ENCODE data around the gene CYTH3. TPM values are rescaled to one million over a fixed set of nuclear protein-coding genes. Genes with fewer than 3 reads are reported as not detected.
"Not testable (repeated sequence)": the region's sequence is repeated elsewhere in the genome, so short reads cannot be mapped to it uniquely, and the experiment has no call there.

The CYTH3 gene
- total and polyA plus RNA-seq, 9 donors = 14.8 to 29.6 (median 18.9) TPM

DNA sequence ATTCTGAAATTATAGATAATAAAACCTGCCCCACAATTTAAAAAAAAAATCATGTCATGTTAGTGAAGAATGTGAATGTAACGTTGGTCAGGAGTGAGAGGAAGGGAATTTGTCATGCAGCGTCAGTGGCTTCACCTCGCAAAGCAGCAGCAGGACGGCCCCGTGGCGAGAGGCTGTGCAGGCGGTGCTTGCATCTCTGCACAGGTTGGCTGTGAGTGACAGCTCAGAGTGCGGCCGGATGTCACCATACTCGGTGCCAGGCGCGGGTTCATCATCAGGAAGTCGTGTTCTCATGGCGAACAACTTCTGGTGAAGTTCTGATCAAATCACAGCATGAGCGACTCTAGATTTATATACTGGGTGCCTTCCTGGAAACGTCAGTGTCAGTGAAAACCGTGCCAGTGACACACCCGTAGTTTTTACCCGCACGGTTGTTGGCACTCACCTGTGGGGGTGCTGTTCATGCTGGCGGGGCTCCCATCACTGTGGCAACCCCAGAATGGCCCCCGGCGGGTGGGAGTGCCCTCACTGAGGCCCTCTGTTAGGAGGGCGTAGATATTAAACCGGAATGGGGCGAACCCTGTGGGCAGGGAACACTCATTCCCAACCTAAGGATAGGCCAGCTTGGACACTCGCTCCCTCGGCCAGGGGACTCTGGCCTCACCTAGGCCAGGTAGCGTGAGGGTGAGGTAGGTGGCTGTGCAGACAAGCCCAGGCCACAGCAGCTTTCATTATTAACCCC lies 120.3 kb downstream of the CYTH3 start:
- H3K27me3 ChIP-seq = no peaks in the 10 kb centered on the region
- H3K4me3 ChIP-seq = no peak overlapping the region
- no peaks in the 10 kb centered on the region for H3K9me3 ChIP-seq
- no peak for TF ChIP-seq EP300 (IDR thresholded peaks at IDR 0.05)
- TF ChIP-seq, protein P1, sequence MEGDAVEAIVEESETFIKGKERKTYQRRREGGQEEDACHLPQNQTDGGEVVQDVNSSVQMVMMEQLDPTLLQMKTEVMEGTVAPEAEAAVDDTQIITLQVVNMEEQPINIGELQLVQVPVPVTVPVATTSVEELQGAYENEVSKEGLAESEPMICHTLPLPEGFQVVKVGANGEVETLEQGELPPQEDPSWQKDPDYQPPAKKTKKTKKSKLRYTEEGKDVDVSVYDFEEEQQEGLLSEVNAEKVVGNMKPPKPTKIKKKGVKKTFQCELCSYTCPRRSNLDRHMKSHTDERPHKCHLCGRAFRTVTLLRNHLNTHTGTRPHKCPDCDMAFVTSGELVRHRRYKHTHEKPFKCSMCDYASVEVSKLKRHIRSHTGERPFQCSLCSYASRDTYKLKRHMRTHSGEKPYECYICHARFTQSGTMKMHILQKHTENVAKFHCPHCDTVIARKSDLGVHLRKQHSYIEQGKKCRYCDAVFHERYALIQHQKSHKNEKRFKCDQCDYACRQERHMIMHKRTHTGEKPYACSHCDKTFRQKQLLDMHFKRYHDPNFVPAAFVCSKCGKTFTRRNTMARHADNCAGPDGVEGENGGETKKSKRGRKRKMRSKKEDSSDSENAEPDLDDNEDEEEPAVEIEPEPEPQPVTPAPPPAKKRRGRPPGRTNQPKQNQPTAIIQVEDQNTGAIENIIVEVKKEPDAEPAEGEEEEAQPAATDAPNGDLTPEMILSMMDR (IDR thresholded peaks at IDR 0.05) = no peak
- no peak for TF ChIP-seq POLR2A (IDR thresholded peaks at IDR 0.05)
- 90 to 93% (median 93%) methylated on average over 29 of the region's 29 CpGs for WGBS, 3 donors
- H3K27ac ChIP-seq = no peak overlapping the region
- intact Hi-C loops (cut with DNase I) = no loop called here
- H3K36me3 ChIP-seq = no peaks in the 10 kb centered on the region
- H3K4me1 ChIP-seq (ENCODE audit: insufficient read depth) = no peaks in the 10 kb centered on the region
- DNase-seq = no peak

DNA sequence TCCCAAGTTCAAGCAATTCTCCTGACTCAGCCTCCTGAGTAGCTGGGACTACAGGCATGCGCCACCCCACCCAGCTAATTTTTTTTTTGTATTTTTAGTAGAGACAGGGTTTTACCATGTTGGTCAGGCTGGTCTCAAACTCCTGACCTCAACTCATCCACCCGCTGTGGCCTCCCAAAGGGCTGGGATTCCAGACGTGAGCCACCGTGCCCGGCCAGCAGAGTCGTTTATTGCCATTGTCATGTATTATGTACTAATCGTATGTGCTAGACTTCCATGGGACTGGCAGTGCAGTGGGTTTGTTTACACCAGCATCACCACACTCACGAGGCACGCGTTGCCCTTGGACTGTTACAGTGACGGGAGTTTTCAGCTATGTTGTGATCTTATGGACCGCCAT lies 120.9 kb downstream of the CYTH3 start:
- H3K36me3 ChIP-seq; H3K27ac ChIP-seq; intact Hi-C loops (cut with DNase I); DNase-seq; H3K27me3 ChIP-seq; H3K9me3 ChIP-seq; H3K4me3 ChIP-seq; H3K4me1 ChIP-seq (ENCODE audit: insufficient read depth): not testable (repeated sequence)
- 93 to 95% (median 94%) methylated on average over 12 of the region's 12 CpGs for WGBS, 3 donors

DNA sequence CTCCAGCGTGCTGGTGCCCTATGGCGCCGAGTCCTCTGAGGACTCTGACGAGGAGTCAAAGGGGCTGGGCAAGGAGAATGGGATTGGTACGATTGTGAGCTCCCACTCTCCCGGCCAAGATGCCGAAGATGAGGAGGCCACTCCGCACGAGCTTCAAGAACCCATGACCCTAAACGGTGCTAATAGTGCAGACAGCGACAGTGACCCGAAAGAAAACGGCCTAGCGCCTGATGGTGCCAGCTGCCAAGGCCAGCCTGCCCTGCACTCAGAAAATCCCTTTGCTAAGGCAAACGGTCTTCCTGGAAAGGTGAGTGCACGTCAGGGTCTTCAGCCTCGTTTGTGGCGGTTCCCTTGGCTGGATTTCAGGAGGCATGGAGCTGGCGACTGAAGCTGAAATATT lies 122.4 kb downstream of the CYTH3 start:
- no peak for TF ChIP-seq POLR2A (IDR thresholded peaks at IDR 0.05)
- TF ChIP-seq EP300 (IDR thresholded peaks at IDR 0.05) = no peak
- TF ChIP-seq, protein P1 (IDR thresholded peaks at IDR 0.05) = no peak
- Histone ChIP-seq H3K27me3 (no peaks in the 10 kb centered on the region), H3K36me3 (no peaks in the 10 kb centered on the region), H3K4me1 (ENCODE audit: insufficient read depth) (no peaks in the 10 kb centered on the region), H3K9me3 (no peaks in the 10 kb centered on the region), H3K27ac (no peak overlapping the region), H3K4me3 (no peak overlapping the region)
- no peak for DNase-seq
- 79 to 82% (median 81%) methylated on average over 19 of the region's 19 CpGs for WGBS, 3 donors
- intact Hi-C loops (cut with DNase I) = no loop called here

DNA sequence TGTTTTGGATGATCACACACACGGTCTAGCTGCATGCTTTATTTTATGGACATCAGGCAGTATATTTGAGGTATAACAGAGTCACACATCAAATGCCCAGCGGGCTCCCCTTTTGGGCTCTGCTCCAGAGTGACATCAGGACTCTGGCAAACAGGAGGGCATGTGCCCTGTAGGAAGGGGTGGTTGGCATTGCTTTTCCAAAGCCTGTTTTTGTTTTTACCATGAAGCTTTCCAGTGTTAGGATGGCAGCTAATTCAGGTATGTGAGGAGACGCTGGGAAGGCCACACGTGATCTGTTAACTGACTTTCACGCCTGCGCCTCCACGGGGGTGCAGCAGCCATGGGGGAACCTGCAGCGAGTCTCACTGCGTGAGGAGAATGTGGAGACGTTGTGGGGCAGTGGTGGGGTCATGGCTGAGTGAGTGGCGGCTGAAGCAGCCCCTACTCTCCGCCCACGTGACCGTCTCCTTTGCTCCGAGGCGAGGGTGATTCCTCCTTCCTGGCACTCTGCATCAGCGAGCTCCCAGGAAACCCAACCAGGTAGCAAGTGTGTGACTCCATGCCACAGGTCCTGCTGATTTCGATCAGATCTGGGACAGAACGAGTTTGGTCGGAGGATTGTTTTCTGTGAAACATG lies 123.6 kb downstream of the CYTH3 start:
- H3K36me3 ChIP-seq = no peaks in the 10 kb centered on the region
- intact Hi-C loops (cut with DNase I) = no loop called here
- H3K4me1 ChIP-seq (ENCODE audit: insufficient read depth) = no peaks in the 10 kb centered on the region
- H3K27me3 ChIP-seq = no peaks in the 10 kb centered on the region
- TF ChIP-seq, protein P1 (IDR thresholded peaks at IDR 0.05) = no peak
- TF ChIP-seq EP300 (IDR thresholded peaks at IDR 0.05) (no peak), POLR2A (IDR thresholded peaks at IDR 0.05) (no peak)
- H3K27ac ChIP-seq = no peak overlapping the region
- no peaks in the 10 kb centered on the region for H3K9me3 ChIP-seq
- H3K4me3 ChIP-seq = no peak overlapping the region
- no peak for DNase-seq
- WGBS, 3 donors = 82 to 89% (median 84%) methylated on average over 20 of the region's 20 CpGs

DNA sequence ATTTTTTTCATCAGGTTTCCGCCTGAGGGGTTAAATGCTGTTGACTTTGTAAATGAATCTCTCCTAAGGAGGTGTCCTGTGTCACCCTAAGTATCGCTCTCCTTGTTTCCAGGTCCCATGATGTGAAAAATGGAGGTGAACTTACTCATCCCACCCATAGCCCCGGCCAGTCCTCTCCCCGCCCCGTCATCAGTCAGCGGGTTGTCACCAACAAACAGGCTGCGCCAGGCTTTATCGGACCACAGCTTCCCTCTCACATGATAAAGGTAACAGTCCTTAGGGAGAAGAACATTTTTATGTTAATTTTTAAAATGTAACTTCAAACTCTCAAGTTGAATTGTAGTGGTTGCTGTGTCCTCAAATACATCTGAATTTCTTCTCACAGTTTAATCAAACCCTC lies 124.8 kb downstream of the CYTH3 start:
- no peaks in the 10 kb centered on the region for H3K4me1 ChIP-seq (ENCODE audit: insufficient read depth)
- WGBS, 3 donors = 93 to 96% (median 94%) methylated on average over 8 of the region's 8 CpGs
- H3K9me3 ChIP-seq = no peaks in the 10 kb centered on the region
- no peaks in the 10 kb centered on the region for H3K27me3 ChIP-seq
- no peak for DNase-seq
- H3K36me3 ChIP-seq = no peaks in the 10 kb centered on the region
- no peak overlapping the region for H3K4me3 ChIP-seq
- H3K27ac ChIP-seq = no peak overlapping the region
- no peak for TF ChIP-seq POLR2A (IDR thresholded peaks at IDR 0.05)
- TF ChIP-seq EP300 (IDR thresholded peaks at IDR 0.05) = no peak
- TF ChIP-seq, protein P1 (IDR thresholded peaks at IDR 0.05) = no peak
- intact Hi-C loops (cut with DNase I) = no loop called here

Data from ovary (tissue), 9 donors.